Measurements from ENCODE around the gene CTTN.

CTTN gene

DNA sequence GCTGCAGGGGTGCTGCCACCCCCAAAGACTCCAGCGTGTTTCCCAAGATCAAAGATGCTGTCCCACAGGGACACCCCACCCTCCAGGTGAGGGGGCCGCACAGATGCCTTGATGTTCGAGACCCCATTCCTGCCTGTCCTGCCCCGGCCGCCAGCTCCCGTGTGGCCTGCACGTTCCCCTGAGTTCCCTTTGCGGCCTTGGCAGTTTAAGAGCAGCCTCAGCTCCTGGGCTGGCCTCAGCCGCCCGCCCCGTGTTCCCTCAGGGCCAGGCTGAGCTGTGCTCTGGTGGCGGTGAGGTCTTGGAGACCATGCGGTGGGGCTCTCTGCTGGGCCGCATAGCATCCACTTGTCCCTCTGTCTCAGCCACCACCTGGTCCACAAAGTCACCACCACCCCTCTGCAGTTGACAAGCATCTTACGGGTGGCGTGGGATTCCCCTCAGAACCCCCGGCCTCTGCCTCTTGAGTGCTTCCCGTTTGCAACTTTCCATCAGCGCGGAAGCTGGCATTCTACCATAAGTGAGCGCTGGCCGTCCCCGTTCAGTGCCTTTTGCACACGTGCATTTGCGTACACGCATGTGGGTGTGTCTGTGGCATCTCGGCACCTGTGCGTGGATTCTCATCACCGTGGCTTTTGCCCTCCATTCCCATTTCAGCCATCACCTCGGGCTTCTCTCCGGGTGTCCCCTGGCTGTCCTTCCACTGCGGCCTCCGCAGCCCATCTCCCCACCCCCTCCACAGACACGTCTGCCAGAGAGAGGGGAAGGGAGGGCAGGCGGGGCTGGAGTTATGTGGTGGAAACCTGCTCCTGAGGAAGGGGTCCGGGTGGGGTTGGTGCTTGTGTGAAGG, 35.9 kb downstream of the CTTN start:
- Histone ChIP-seq H3K4me3 (IDR thresholded peaks at IDR 0.05; ENCODE audit: insufficient read depth, low read depth, low read length) (no peak overlapping the region), H3K4me1 (ENCODE audit: low read depth, poor library complexity, severe bottlenecking) (no peaks in the 10 kb centered on the region), H3K4me2 (no peak overlapping the region), H3K27ac (no peak overlapping the region), H3K27me3 (ENCODE audit: insufficient read depth, low read depth) (no peaks in the 10 kb centered on the region), H3K9ac (no peak overlapping the region), H3K36me3 (ENCODE audit: insufficient read depth) (no peaks in the 10 kb centered on the region), H2AFZ (ENCODE audit: low read depth) (no peak overlapping the region), H3K79me2 (ENCODE audit: insufficient read depth, low read depth) (no peaks in the 10 kb centered on the region), H4K20me1 (ENCODE audit: insufficient read depth) (no peaks in the 10 kb centered on the region)
- TF ChIP-seq CTCF (conservative IDR thresholded peaks at IDR 0.05; ENCODE audit: low read depth, low read length): no peak

DNA sequence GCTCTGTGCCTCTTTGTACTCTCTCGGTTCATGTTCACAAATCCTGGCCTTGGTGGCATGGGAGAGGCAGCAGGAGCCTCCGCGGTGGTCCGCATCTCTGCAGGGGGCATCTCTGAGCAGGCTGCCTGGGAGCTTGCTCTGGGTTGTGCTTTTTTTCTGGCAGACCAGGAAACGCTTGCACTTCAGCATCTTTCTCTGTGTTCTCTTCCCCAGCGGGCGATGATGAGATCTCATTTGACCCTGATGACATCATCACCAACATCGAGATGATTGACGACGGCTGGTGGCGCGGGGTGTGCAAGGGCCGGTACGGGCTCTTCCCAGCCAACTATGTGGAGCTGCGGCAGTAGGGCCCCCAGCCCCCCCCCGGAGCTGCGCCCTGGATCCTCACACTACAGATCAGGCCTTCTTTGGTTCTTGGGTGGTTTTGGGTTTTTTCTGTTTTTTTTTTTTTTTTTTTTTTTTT, 36.5 kb downstream of the CTTN start:
- Histone ChIP-seq H4K20me1 (ENCODE audit: insufficient read depth) (no peaks in the 10 kb centered on the region), H3K27me3 (ENCODE audit: insufficient read depth, low read depth) (no peaks in the 10 kb centered on the region), H3K36me3 (ENCODE audit: insufficient read depth) (no peaks in the 10 kb centered on the region)

DNA sequence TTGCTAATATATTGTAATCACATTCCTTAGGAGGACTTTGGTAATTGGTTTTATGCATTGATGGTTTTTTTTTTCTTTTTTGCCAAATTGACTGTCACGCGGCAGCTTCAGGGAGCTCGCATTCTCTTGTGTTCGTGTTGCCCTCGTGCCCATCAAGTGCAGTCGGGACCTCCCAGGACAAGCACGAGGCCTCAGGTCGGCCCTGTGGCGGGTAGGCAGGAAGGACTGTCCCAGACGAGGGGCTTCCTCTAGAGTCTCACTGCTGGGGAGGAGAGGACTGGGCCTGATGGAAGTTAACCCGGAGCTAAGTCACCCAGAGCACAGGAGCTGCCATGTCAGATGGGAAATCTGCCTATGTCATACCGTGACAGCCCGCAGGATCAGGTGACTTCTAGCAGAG, 37.0 kb downstream of the CTTN start:
- no peak overlapping the region for H3K4me3 ChIP-seq (IDR thresholded peaks at IDR 0.05; ENCODE audit: insufficient read depth, low read depth, low read length)
- H2AFZ ChIP-seq (ENCODE audit: low read depth): no peak overlapping the region
- no peaks in the 10 kb centered on the region for H4K20me1 ChIP-seq (ENCODE audit: insufficient read depth)
- H3K4me2 ChIP-seq: no peak overlapping the region
- no peaks in the 10 kb centered on the region for H3K4me1 ChIP-seq (ENCODE audit: low read depth, poor library complexity, severe bottlenecking)
- no peak overlapping the region for H3K9ac ChIP-seq
- no peak for TF ChIP-seq CTCF (conservative IDR thresholded peaks at IDR 0.05; ENCODE audit: low read depth, low read length)
- H3K79me2 ChIP-seq (ENCODE audit: insufficient read depth, low read depth): no peaks in the 10 kb centered on the region
- H3K36me3 ChIP-seq (ENCODE audit: insufficient read depth): no peaks in the 10 kb centered on the region
- H3K27me3 ChIP-seq (ENCODE audit: insufficient read depth, low read depth): no peaks in the 10 kb centered on the region
- H3K27ac ChIP-seq: no peak overlapping the region

More for the DNA sequence above, 36.5 kb downstream of the CTTN start:
- no peaks in the 10 kb centered on the region for H3K4me1 ChIP-seq (ENCODE audit: low read depth, poor library complexity, severe bottlenecking)
- H3K79me2 ChIP-seq (ENCODE audit: insufficient read depth, low read depth): no peaks in the 10 kb centered on the region
- H3K4me2 ChIP-seq: no peak overlapping the region
- H3K27ac ChIP-seq: no peak overlapping the region
- no peak overlapping the region for H2AFZ ChIP-seq (ENCODE audit: low read depth)
- H3K9ac ChIP-seq: no peak overlapping the region
- TF ChIP-seq CTCF (conservative IDR thresholded peaks at IDR 0.05; ENCODE audit: low read depth, low read length): no peak
- no peak overlapping the region for H3K4me3 ChIP-seq (IDR thresholded peaks at IDR 0.05; ENCODE audit: insufficient read depth, low read depth, low read length)

GRCh38 chr11:70435765-70436500, 37.6 kb downstream of the CTTN start:
- TF ChIP-seq CTCF (conservative IDR thresholded peaks at IDR 0.05; ENCODE audit: low read depth, low read length): no peak
- Histone ChIP-seq H3K4me1 (ENCODE audit: low read depth, poor library complexity, severe bottlenecking) (no peaks in the 10 kb centered on the region), H3K27ac (no peak overlapping the region), H3K9ac (no peak overlapping the region), H3K36me3 (ENCODE audit: insufficient read depth) (no peaks in the 10 kb centered on the region), H2AFZ (ENCODE audit: low read depth) (no peak overlapping the region), H3K4me3 (IDR thresholded peaks at IDR 0.05; ENCODE audit: insufficient read depth, low read depth, low read length) (no peak overlapping the region), H4K20me1 (ENCODE audit: insufficient read depth) (no peaks in the 10 kb centered on the region), H3K4me2 (no peak overlapping the region), H3K27me3 (ENCODE audit: insufficient read depth, low read depth) (no peaks in the 10 kb centered on the region), H3K79me2 (ENCODE audit: insufficient read depth, low read depth) (no peaks in the 10 kb centered on the region)
